ENCODE results near the gene HBZ.

DNA sequence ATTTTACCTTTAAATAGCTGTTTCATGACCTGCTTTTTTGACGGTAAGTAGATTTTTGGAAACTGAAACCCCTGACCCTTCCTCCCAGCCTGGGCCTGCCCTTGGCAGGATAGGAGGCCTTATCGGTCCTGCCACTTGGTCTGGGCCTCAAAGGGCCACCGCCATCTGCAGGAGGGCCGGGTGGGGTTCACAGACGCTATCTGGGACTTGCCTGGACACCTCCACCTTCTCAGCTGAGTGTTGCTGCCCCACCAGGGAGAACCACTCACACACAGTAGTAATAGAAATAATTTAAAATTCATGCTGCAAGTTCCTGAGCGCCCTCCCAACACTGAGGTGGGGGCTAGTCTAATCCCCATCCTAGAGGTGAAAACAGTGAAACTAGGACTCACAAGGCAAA lies 9.4 kb upstream of the HBZ start:
- TF ChIP-seq, protein P1, sequence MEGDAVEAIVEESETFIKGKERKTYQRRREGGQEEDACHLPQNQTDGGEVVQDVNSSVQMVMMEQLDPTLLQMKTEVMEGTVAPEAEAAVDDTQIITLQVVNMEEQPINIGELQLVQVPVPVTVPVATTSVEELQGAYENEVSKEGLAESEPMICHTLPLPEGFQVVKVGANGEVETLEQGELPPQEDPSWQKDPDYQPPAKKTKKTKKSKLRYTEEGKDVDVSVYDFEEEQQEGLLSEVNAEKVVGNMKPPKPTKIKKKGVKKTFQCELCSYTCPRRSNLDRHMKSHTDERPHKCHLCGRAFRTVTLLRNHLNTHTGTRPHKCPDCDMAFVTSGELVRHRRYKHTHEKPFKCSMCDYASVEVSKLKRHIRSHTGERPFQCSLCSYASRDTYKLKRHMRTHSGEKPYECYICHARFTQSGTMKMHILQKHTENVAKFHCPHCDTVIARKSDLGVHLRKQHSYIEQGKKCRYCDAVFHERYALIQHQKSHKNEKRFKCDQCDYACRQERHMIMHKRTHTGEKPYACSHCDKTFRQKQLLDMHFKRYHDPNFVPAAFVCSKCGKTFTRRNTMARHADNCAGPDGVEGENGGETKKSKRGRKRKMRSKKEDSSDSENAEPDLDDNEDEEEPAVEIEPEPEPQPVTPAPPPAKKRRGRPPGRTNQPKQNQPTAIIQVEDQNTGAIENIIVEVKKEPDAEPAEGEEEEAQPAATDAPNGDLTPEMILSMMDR (IDR thresholded peaks at IDR 0.05) = no peak
- TF ChIP-seq POLR2A (IDR thresholded peaks at IDR 0.05) = no peak
